OCI-LY7 (cell line): ENCODE measurements around the gene BAMBI. TPM values are rescaled to one million over a fixed set of nuclear protein-coding genes. Genes with fewer than 3 reads are reported as not detected.

Source experiments
- BruUV-seq: library from RNA; stranded (reverse); fragments of 400-500 nt; replicated peaks from 2 replicates; lab custom pipeline; 2021; lab: Mats Ljungman, UMichigan
- CTCF ChIA-PET: fragments of 300-600 bp; sonication (Branson Sonifier 250); formaldehyde crosslinking; loops from one replicate; lab custom pipeline; 2022; ENCODE audit warnings: antibody characterized with exemption; ENCODE audit not compliant: unreplicated experiment; lab: Charles Lee
- POLR2A ChIA-PET: fragments of 300-600 bp; sonication (Branson Sonifier 250); formaldehyde crosslinking; loops from one replicate; lab custom pipeline; 2022; ENCODE audit warnings: antibody characterized with exemption; lab: Charles Lee
- DNase-seq: peaks from one replicate; pipeline ENCODE4 v3.0.0-alpha.2; 2015; ENCODE audit warnings: low spot score
- H2AFZ ChIP-seq: fragments of 200-600 bp; sonication (generic), shearing (Covaris generic); 2 replicates; pipeline ENCODE4 v1.6.1; 2014; ENCODE audit warnings: mild to moderate bottlenecking, antibody characterized with exemption, low read length, moderate library complexity
- H3K27ac ChIP-seq: fragments of 200-600 bp; sonication (generic); 2 replicates; pipeline ENCODE4 v1.5.1; 2014; ENCODE audit warnings: mixed run types, low read depth, mild to moderate bottlenecking, moderate library complexity, low read length, inconsistent platforms; ENCODE audit not compliant: poor library complexity, severe bottlenecking
- H3K36me3 ChIP-seq: fragments of 200-600 bp; sonication (generic); 2 replicates; pipeline ENCODE4 v1.6.1; 2014; ENCODE audit warnings: mild to moderate bottlenecking, antibody characterized with exemption, low read length, moderate library complexity, mixed read lengths; ENCODE audit not compliant: insufficient read depth
- H3K4me1 ChIP-seq: fragments of 200-600 bp; sonication (generic); 2 replicates; pipeline ENCODE4 v1.5.1; 2014; ENCODE audit warnings: mild to moderate bottlenecking, low read length; ENCODE audit not compliant: insufficient read depth, poor library complexity, severe bottlenecking
- H3K4me2 ChIP-seq: fragments of 200-600 bp; sonication (generic); 2 replicates; pipeline ENCODE4 v1.6.1; 2014; ENCODE audit warnings: mild to moderate bottlenecking, low read length
- H3K4me3 ChIP-seq: fragments of 200-600 bp; sonication (generic); 2 replicates; pipeline ENCODE4 v1.5.1; 2014; ENCODE audit warnings: mild to moderate bottlenecking, low read depth, low read length; ENCODE audit not compliant: poor library complexity, severe bottlenecking
- H3K79me2 ChIP-seq: fragments of 200-600 bp; sonication (generic); 2 replicates; pipeline ENCODE4 v1.6.1; 2016; ENCODE audit warnings: low read depth, mild to moderate bottlenecking, low read length, moderate library complexity, mixed read lengths; ENCODE audit not compliant: insufficient read depth
- H3K9me2 ChIP-seq: fragments of 200-600 bp; sonication (generic); 2 replicates; pipeline ENCODE4 v1.6.1; 2016; ENCODE audit warnings: mild to moderate bottlenecking, low read length, mixed read lengths; ENCODE audit not compliant: insufficient read depth
- H3K9me3 ChIP-seq: fragments of 200-600 bp; sonication (generic); 2 replicates; pipeline ENCODE4 v1.6.1; 2014; ENCODE audit warnings: mild to moderate bottlenecking, mixed run types, low read length, mixed read lengths
- H4K20me1 ChIP-seq: fragments of 200-600 bp; sonication (generic); 2 replicates; pipeline ENCODE4 v1.6.1; 2014; ENCODE audit warnings: mild to moderate bottlenecking, antibody characterized with exemption, low read length, moderate library complexity, mixed read lengths; ENCODE audit not compliant: insufficient read depth
- EZH2phosphoT487 ChIP-seq: fragments of 200-600 bp; sonication (generic); IDR thresholded peaks from 2 replicates; pipeline ENCODE4 v1.6.1; 2018; ENCODE audit warnings: low read depth, borderline replicate concordance, mild to moderate bottlenecking, mixed run types, antibody characterized with exemption, low read length, moderate library complexity, mixed read lengths
- intact Hi-C: fragments of 100-400 bp; cut with micrococcal nuclease; formaldehyde crosslinking; loops from one replicate; pipeline ENCODE4 v1.10.0; 2022; ENCODE audit not compliant: unreplicated experiment
- total RNA-seq, 2 experiments: library from RNA; depleted of rRNA in 1 of 2; stranded (reverse); fragments of >200 nt in 1 of 2; shearing (Covaris generic) in 1 of 2; gene quantifications; 2 replicates each; pipeline ENCODE4 v1.2.3, GENCODE V29; 2014 to 2022
- TF ChIP-seq, protein P1 (sequence below): fragments of 200-600 bp; sonication (generic); conservative IDR thresholded peaks from 2 replicates; pipeline ENCODE4 v1.5.1; 2014; ENCODE audit warnings: mild to moderate bottlenecking, antibody characterized with exemption, low read length, moderate library complexity, mixed read lengths

BAMBI gene
- total RNA-seq, 2 experiments from 2014 or later: 0.89 to 3.1 TPM

DNA sequence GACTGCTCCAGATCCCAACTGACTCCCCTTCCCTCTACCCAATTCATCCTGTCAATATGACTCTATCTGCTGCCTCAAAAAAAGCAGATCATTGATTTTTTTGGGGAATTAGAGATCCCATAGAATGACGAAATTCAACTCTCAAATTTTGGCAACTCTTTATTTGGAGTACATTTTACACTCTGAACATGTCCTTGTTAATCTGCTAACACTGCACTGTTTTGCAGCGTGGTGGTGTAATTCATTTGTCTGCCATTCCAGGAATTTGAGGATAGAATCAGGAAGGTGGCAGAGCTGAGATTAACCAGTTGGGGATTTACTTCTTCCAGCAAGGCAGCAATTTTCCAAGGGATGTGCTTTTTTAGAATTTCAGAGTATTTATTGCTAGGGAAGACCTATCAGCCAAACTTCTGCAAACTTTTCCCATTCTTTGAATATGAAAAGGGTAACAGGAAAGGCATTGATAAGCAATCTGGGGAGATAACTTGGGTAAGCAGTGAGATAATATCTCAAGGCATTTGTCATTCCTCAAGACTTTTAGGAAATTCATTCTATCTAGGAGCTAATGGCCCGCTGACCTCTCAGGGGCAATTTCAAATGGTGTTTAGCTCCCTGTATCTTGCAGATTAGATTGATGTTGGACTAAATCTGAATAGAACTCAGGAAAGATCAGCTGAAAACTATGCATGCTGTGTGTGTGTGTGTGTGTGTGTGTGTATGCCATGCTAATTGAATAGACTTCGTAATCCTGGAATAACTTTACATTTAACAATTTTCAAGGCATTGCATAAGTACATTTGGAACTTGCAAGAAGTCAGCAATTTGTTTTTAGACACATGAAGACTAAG lies 9.7 kb downstream of the BAMBI start:
- H3K4me3 ChIP-seq: no peak overlapping the region
- no peaks in the 10 kb centered on the region for H3K79me2 ChIP-seq
- intact Hi-C loops: no loop called here
- POLR2A ChIA-PET: no interaction called here
- H3K9me3 ChIP-seq: no peaks in the 10 kb centered on the region
- no peak overlapping the region for H2AFZ ChIP-seq
- peaks cover 9% of the 10 kb centered on the region; the same call in 1 of the 2 replicates for H3K36me3 ChIP-seq
- no TSS peak for BruUV-seq
- H3K9me2 ChIP-seq: no peaks in the 10 kb centered on the region
- no peak overlapping the region for H3K27ac ChIP-seq
- DNase-seq: no peak
- H3K4me1 ChIP-seq: no peaks in the 10 kb centered on the region
- TF ChIP-seq EZH2phosphoT487: no peak
- TF ChIP-seq, protein P1, sequence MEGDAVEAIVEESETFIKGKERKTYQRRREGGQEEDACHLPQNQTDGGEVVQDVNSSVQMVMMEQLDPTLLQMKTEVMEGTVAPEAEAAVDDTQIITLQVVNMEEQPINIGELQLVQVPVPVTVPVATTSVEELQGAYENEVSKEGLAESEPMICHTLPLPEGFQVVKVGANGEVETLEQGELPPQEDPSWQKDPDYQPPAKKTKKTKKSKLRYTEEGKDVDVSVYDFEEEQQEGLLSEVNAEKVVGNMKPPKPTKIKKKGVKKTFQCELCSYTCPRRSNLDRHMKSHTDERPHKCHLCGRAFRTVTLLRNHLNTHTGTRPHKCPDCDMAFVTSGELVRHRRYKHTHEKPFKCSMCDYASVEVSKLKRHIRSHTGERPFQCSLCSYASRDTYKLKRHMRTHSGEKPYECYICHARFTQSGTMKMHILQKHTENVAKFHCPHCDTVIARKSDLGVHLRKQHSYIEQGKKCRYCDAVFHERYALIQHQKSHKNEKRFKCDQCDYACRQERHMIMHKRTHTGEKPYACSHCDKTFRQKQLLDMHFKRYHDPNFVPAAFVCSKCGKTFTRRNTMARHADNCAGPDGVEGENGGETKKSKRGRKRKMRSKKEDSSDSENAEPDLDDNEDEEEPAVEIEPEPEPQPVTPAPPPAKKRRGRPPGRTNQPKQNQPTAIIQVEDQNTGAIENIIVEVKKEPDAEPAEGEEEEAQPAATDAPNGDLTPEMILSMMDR: no peak
- H4K20me1 ChIP-seq: no peaks in the 10 kb centered on the region
- CTCF ChIA-PET: no interaction called here
- H3K4me2 ChIP-seq: no peak overlapping the region

DNA sequence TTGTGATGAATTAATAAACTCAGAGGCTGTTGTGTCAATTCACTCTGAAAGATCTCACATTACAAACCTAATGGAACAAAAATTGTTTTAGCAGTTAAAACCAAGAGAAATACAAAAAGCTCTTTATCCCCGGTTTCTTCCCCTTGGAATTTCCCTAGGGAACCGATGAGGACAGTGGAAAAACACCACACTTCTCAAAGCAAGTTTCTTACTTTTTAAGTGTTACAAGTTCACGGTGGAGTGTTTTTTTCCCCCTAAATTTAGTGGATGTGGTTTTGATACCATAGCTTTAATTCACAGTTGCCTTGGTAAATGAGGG lies 10.3 kb downstream of the BAMBI start:
- Histone ChIP-seq H4K20me1 (no peaks in the 10 kb centered on the region), H3K4me1 (no peaks in the 10 kb centered on the region), H3K4me3 (no peak overlapping the region), H3K9me2 (no peaks in the 10 kb centered on the region), H3K79me2 (no peaks in the 10 kb centered on the region), H3K9me3 (no peaks in the 10 kb centered on the region), H3K4me2 (no peak overlapping the region), H2AFZ (no peak overlapping the region), H3K27ac (no peak overlapping the region), H3K36me3 (peaks cover 5% of the 10 kb centered on the region; the same call in 1 of the 2 replicates)
- BruUV-seq: no TSS peak
- POLR2A ChIA-PET: interaction anchor here (0.7 kb wide), 1 partner anchor 313 kb away, joined by 3 read pairs; no protein-coding TSS in a partner anchor
- intact Hi-C loops: no loop called here
- TF ChIP-seq EZH2phosphoT487: no peak
- TF ChIP-seq, protein P1: no peak
- CTCF ChIA-PET: no interaction called here
- no peak for DNase-seq

DNA sequence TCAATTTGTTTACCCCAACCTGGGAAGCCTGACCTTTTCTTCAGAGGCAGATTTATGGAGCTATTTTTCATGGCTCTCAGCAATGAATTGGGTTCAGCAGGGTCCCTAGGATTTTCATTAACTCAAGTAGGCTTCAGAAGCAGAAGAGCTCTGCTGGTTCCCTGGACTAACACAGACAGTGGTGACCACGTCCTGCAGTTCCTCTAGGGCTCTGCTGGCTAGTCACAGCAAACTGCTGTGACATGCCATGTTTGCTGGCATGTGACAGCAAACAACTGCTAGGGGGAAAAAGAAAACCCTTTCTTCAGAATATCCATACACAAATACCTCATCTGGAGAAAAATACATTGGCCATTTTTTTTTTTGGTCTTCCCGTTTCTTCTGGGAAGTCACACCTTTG lies 13.2 kb downstream of the BAMBI start:
- Histone ChIP-seq H4K20me1 (no peaks in the 10 kb centered on the region), H3K36me3 (no peaks in the 10 kb centered on the region), H3K4me1 (no peaks in the 10 kb centered on the region), H3K4me3 (no peak overlapping the region), H3K9me2 (no peaks in the 10 kb centered on the region), H3K79me2 (no peaks in the 10 kb centered on the region), H3K9me3 (no peaks in the 10 kb centered on the region), H2AFZ (no peak overlapping the region), H3K27ac (no peak overlapping the region), H3K4me2 (no peak overlapping the region)
- no peak for TF ChIP-seq EZH2phosphoT487
- TF ChIP-seq, protein P1: no peak
- no peak for DNase-seq
- intact Hi-C loops: no loop called here
- ChIA-PET CTCF (no interaction called here), POLR2A (no interaction called here)
- no TSS peak for BruUV-seq
